KMS-11 (cell line): Measurements from ENCODE around the gene RRBP1.

Experiments used
- H2AFZ ChIP-seq: fragments of 200-600 bp; sonication (generic); 2 replicates; pipeline ENCODE4 v1.6.1; 2016; ENCODE audit warnings: antibody characterized with exemption, mixed run types, low read depth
- H3K27ac ChIP-seq: fragments of 200-600 bp; sonication (generic); 2 replicates; pipeline ENCODE4 v1.6.1; 2016; ENCODE audit warnings: mild to moderate bottlenecking, mixed run types
- H3K27me3 ChIP-seq: fragments of 200-600 bp; sonication (generic); 2 replicates; pipeline ENCODE4 v1.6.1; 2017; ENCODE audit warnings: mild to moderate bottlenecking, low read depth, mixed run types, moderate library complexity; ENCODE audit not compliant: insufficient read depth
- H3K36me3 ChIP-seq: fragments of 200-600 bp; sonication (generic); 2 replicates; pipeline ENCODE4 v1.6.1; 2017; ENCODE audit warnings: mild to moderate bottlenecking, mixed run types; ENCODE audit not compliant: insufficient read depth
- H3K4me1 ChIP-seq: fragments of 200-600 bp; sonication (generic); 2 replicates; pipeline ENCODE4 v1.6.1; 2016; ENCODE audit warnings: mild to moderate bottlenecking, low read depth, mixed run types; ENCODE audit not compliant: poor library complexity, severe bottlenecking
- H3K4me2 ChIP-seq: fragments of 200-600 bp; sonication (generic); 2 replicates; pipeline ENCODE4 v1.7.0; 2016; ENCODE audit warnings: mild to moderate bottlenecking, mixed run types
- H3K4me3 ChIP-seq: fragments of 200-600 bp; sonication (generic); IDR thresholded peaks from 2 replicates; pipeline ENCODE4 v1.6.1; 2017; ENCODE audit warnings: low read depth, low read length, mixed read lengths; ENCODE audit not compliant: insufficient read depth
- H3K79me2 ChIP-seq: fragments of 200-600 bp; sonication (generic); 2 replicates; pipeline ENCODE4 v1.6.1; 2016; ENCODE audit warnings: low read depth, mixed run types; ENCODE audit not compliant: insufficient read depth
- H3K9ac ChIP-seq: fragments of 200-600 bp; sonication (generic); 2 replicates; pipeline ENCODE4 v1.6.1; 2016; ENCODE audit warnings: mild to moderate bottlenecking, mixed run types
- H4K20me1 ChIP-seq: fragments of 200-600 bp; sonication (generic); 2 replicates; pipeline ENCODE4 v1.6.1; 2016; ENCODE audit warnings: mild to moderate bottlenecking, mixed run types; ENCODE audit not compliant: insufficient read depth
- TF ChIP-seq, protein P1 (sequence below): fragments of 200-600 bp; sonication (generic); conservative IDR thresholded peaks from 2 replicates; pipeline ENCODE4 v1.6.1; 2017; ENCODE audit warnings: low read depth, mild to moderate bottlenecking, antibody characterized with exemption, low read length, moderate library complexity, mixed read lengths

Gene RRBP1

GRCh38 chr20:17566345-17566744 lies 115.7 kb downstream of the RRBP1 start:
- Histone ChIP-seq H4K20me1 (no peaks in the 10 kb centered on the region), H3K9ac (no peak overlapping the region), H3K27ac (no peak overlapping the region), H2AFZ (no peak overlapping the region), H3K79me2 (0 out of 2 replicates have a peak, but pooled peaks cover 6% of the 10 kb centered on the region), H3K4me3 (no peak overlapping the region), H3K4me2 (no peak overlapping the region), H3K27me3 (no peaks in the 10 kb centered on the region), H3K36me3 (no peaks in the 10 kb centered on the region), H3K4me1 (peaks cover 5% of the 10 kb centered on the region)
- TF ChIP-seq, protein P1, sequence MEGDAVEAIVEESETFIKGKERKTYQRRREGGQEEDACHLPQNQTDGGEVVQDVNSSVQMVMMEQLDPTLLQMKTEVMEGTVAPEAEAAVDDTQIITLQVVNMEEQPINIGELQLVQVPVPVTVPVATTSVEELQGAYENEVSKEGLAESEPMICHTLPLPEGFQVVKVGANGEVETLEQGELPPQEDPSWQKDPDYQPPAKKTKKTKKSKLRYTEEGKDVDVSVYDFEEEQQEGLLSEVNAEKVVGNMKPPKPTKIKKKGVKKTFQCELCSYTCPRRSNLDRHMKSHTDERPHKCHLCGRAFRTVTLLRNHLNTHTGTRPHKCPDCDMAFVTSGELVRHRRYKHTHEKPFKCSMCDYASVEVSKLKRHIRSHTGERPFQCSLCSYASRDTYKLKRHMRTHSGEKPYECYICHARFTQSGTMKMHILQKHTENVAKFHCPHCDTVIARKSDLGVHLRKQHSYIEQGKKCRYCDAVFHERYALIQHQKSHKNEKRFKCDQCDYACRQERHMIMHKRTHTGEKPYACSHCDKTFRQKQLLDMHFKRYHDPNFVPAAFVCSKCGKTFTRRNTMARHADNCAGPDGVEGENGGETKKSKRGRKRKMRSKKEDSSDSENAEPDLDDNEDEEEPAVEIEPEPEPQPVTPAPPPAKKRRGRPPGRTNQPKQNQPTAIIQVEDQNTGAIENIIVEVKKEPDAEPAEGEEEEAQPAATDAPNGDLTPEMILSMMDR = no peak

DNA sequence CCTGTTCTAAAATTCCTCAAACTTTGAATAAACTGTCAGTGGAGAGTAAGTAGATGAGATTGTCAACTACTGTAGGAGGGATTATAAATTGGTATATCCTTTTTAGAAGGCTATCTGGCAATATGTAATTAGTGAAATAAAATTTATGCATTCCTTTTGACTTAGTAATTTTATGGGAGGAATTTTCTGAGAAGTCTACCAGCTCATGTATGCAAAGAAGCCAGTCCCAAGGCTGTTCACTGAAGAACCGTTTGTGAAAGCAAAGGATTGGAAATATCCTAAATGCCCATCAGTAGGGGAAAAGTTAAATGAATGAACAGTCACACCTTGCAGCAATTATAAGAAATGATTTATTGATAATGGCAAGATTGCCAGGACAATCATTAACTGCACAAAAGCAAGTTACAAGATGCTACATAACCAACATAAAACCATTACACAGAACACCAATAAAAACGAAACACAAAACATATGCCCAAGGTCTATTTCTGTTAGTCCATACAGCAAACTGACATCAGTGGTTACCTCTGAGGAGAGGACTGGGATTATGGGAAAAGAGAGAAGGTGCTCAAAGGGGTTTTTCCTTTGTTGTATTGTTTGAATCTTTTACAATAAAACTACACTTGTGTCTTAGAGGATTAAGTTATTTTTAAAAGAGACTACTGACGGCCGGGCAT lies 116.7 kb downstream of the RRBP1 start:
- Histone ChIP-seq H3K27me3 (no peaks in the 10 kb centered on the region), H3K9ac (no peak overlapping the region), H3K4me1 (no peaks in the 10 kb centered on the region), H4K20me1 (no peaks in the 10 kb centered on the region), H3K4me2 (no peak overlapping the region), H3K4me3 (no peak overlapping the region), H3K79me2 (no peaks in the 10 kb centered on the region), H2AFZ (no peak overlapping the region), H3K36me3 (no peaks in the 10 kb centered on the region), H3K27ac (no peak overlapping the region)
- TF ChIP-seq, protein P1 = no peak
